Esophagus squamous epithelium (tissue), 5 donors: ENCODE data around the gene GRK5. TPM values are rescaled to one million over a fixed set of nuclear protein-coding genes. Genes with fewer than 3 reads are reported as not detected.

ENCODE experiments used
- DNase-seq: peaks from one replicate; lab custom pipeline; 2025; lab: John Stamatoyannopoulos, UW
- H3K27ac ChIP-seq, 4 donors: fragments of 200-600 bp; sonication (generic); one replicate each; pipeline ENCODE4 v1.5.1; 2016 to 2019; ENCODE audit warnings: mild to moderate bottlenecking in 1 of 4
- H3K27me3 ChIP-seq, 4 donors: fragments of 200-600 bp; sonication (generic); 1 replicate in 3 of 4; 2 replicates in 1 of 4; pipeline versions ENCODE4 v1.5.1 to v1.6.0; 2017 to 2021; ENCODE audit warnings: antibody characterized with exemption in 1 of 4
- H3K36me3 ChIP-seq, 3 donors: fragments of 200-600 bp; sonication (generic); one replicate each; pipeline ENCODE4 v1.5.1; 2016 to 2019
- H3K4me1 ChIP-seq, 3 donors: fragments of 200-600 bp; sonication (generic); one replicate each; pipeline ENCODE4 v1.5.1; 2017 to 2019
- H3K4me3 ChIP-seq, 4 donors: fragments of 200-600 bp; sonication (generic); 1 replicate in 3 of 4; 2 replicates in 1 of 4; pipeline ENCODE4 v1.5.1; 2016 to 2019; ENCODE audit warnings: mild to moderate bottlenecking in 2 of 4, moderate library complexity in 1 of 4
- H3K9me3 ChIP-seq, 3 donors: fragments of 200-600 bp; sonication (generic); one replicate each; pipeline ENCODE4 v1.5.1; 2016 to 2019
- CTCF ChIP-seq, 6 experiments: fragments of 450-650 bp in 4 of 6; fragments of 200-600 bp in 2 of 6; sonication (generic) in 2 of 6; IDR thresholded peaks; one replicate each; pipeline ENCODE4 v1.5.1; 2016 to 2019; ENCODE audit warnings: antibody characterized with exemption in 6 of 6, mild to moderate bottlenecking in 4 of 6, moderate library complexity in 4 of 6
- POLR2A ChIP-seq, 4 donors: fragments of 450-650 bp; IDR thresholded peaks; one replicate each; pipeline ENCODE4 v1.6.1; 2017; ENCODE audit warnings: antibody characterized with exemption in 4 of 4, mild to moderate bottlenecking in 4 of 4, moderate library complexity in 3 of 4
- WGBS, 2 donors: methylation state at CpG; one replicate each; pipeline ENCODE4 v1.1.5; 2018; 5-methylcytosine and 5-hydroxymethylcytosine counted together
- intact Hi-C: fragments of 100-400 bp; cut with DNase I; formaldehyde crosslinking; loops from one replicate; pipeline ENCODE4 v1.15.0; 2022
- total RNA-seq, 4 donors: library from RNA; depleted of rRNA; stranded (reverse); fragments of >200 nt; gene quantifications; one replicate each; pipeline ENCODE4 v1.1.0, GENCODE V29; 2016
- donor health status: DM: yes; HTN: yes; CAD: no.

Gene GRK5
- total RNA-seq, 4 donors from 2014 or later, result 2.4 to 18.9 (median 6.3) TPM

GRCh38 chr10:119241066-119241465 lies 33.7 kb downstream of the GRK5 start:
- Histone ChIP-seq H3K27ac (no peak overlapping the region), H3K27me3 (no peaks in the 10 kb centered on the region), H3K9me3 (no peaks in the 10 kb centered on the region), H3K4me1 (peaks cover 0 to 47% (median 23%) of the 10 kb centered on the region in 3 donors), H3K4me3 (no peak overlapping the region), H3K36me3 (no peaks in the 10 kb centered on the region)
- 81 to 92% methylated on average over 8 to 12 of the region's 12 CpGs for WGBS, 2 donors
- intact Hi-C loops, result no loop called here
- DNase-seq, result no peak
- TF ChIP-seq POLR2A (IDR thresholded peaks at IDR 0.05), result no peak
- no peak for TF ChIP-seq CTCF (IDR thresholded peaks at IDR 0.05)

- H3K27ac ChIP-seq, result peak overlapping the region in 1 of 4 donors; percentile 39
- no peaks in the 10 kb centered on the region for H3K9me3 ChIP-seq
- TF ChIP-seq POLR2A (IDR thresholded peaks at IDR 0.05) (no peak), CTCF (IDR thresholded peaks at IDR 0.05) (no peak)
- H3K27me3 ChIP-seq, result no peaks in the 10 kb centered on the region
- no peak for DNase-seq
- H3K36me3 ChIP-seq, result no peaks in the 10 kb centered on the region
- intact Hi-C loops, result no loop called here
- H3K4me1 ChIP-seq, result peaks cover 0 to 52% (median 24%) of the 10 kb centered on the region in 3 donors
- 82 to 85% methylated on average over 7 of the region's 7 CpGs for WGBS, 2 donors
- H3K4me3 ChIP-seq, result no peak overlapping the region
These were observed 34.8 kb downstream of the GRK5 start for GRCh38 chr10:119242186-119242585.

- Histone ChIP-seq H3K36me3 (no peaks in the 10 kb centered on the region), H3K4me1 (peaks cover 0 to 51% (median 16%) of the 10 kb centered on the region in 3 donors), H3K27me3 (no peaks in the 10 kb centered on the region), H3K9me3 (no peaks in the 10 kb centered on the region), H3K4me3 (no peak overlapping the region), H3K27ac (peak overlapping the region in 3 of 4 donors; percentile 31 to 76 (median 62))
- no peak for DNase-seq
- WGBS, 2 donors, result 58 to 88% methylated on average over 2 of the region's 2 CpGs
- intact Hi-C loops, result no loop called here
- TF ChIP-seq POLR2A (IDR thresholded peaks at IDR 0.05), result no peak
- TF ChIP-seq CTCF (IDR thresholded peaks at IDR 0.05), result no peak
These were observed 36.1 kb downstream of the GRK5 start for GRCh38 chr10:119243488-119243887.

- peak overlapping the region in 3 of 4 donors; percentile 31 to 76 (median 62) for H3K27ac ChIP-seq
- DNase-seq, result no peak
These were observed 36.6 kb downstream of the GRK5 start for GRCh38 chr10:119243967-119244366.

GRCh38 chr10:119245272-119245671 lies 37.9 kb downstream of the GRK5 start:
- Histone ChIP-seq H3K27ac (no peak overlapping the region), H3K4me3 (no peak overlapping the region), H3K4me1 (peaks cover 0 to 63% (median 21%) of the 10 kb centered on the region in 3 donors), H3K36me3 (no peaks in the 10 kb centered on the region), H3K27me3 (no peaks in the 10 kb centered on the region), H3K9me3 (no peaks in the 10 kb centered on the region)
- DNase-seq, result no peak
- 41 to 54% methylated on average over 5 of the region's 5 CpGs for WGBS, 2 donors
- no peak for TF ChIP-seq CTCF (IDR thresholded peaks at IDR 0.05)
- TF ChIP-seq POLR2A (IDR thresholded peaks at IDR 0.05), result no peak
- intact Hi-C loops, result no loop called here

More at GRCh38 chr10:119243967-119244366, 36.6 kb downstream of the GRK5 start:
- intact Hi-C loops, result no loop called here
- TF ChIP-seq CTCF (IDR thresholded peaks at IDR 0.05) (no peak), POLR2A (IDR thresholded peaks at IDR 0.05) (no peak)
- no peak overlapping the region for H3K4me3 ChIP-seq
- no peaks in the 10 kb centered on the region for H3K9me3 ChIP-seq
- H3K4me1 ChIP-seq, result peaks cover 0 to 55% (median 14%) of the 10 kb centered on the region in 3 donors
- no peaks in the 10 kb centered on the region for H3K27me3 ChIP-seq
- WGBS, 2 donors, result 67 to 91% methylated on average over 1 of the region's 1 CpG
- H3K36me3 ChIP-seq, result no peaks in the 10 kb centered on the region
